HG03571 (cell line): ENCODE measurements around the gene PRKCE.

Experiments
- ATAC-seq: cut with Tn5 transposase; IDR thresholded peaks from one replicate; pipeline ENCODE4 v1.9.1; 2021; ENCODE audit not compliant: unreplicated experiment

The PRKCE gene

GRCh38 chr2:45830322-45830721 is 178.8 kb downstream of the PRKCE start:
- no peak for ATAC-seq

GRCh38 chr2:45833301-45833967 is 182.0 kb downstream of the PRKCE start:
- peak; percentile 16 for ATAC-seq

- ATAC-seq = peak; percentile 61
Observed at GRCh38 chr2:45833968-45834344, 182.5 kb downstream of the PRKCE start.

- no peak for ATAC-seq
Observed at GRCh38 chr2:45834372-45834771, 182.9 kb downstream of the PRKCE start.

- ATAC-seq = no peak
Observed at GRCh38 chr2:45834858-45835257, 183.4 kb downstream of the PRKCE start.

- ATAC-seq = no peak
Observed at GRCh38 chr2:45836316-45836715, 184.8 kb downstream of the PRKCE start.

- no peak for ATAC-seq
Observed at GRCh38 chr2:45836740-45837139, 185.3 kb downstream of the PRKCE start.

- ATAC-seq = no peak
Observed at GRCh38 chr2:45837812-45838341, 186.4 kb downstream of the PRKCE start.

- no peak for ATAC-seq
Observed at GRCh38 chr2:45839508-45840251, 188.2 kb downstream of the PRKCE start.

GRCh38 chr2:45840481-45840880 is 189.0 kb downstream of the PRKCE start:
- no peak for ATAC-seq

GRCh38 chr2:45841752-45842407 is 190.4 kb downstream of the PRKCE start:
- ATAC-seq = no peak

- peak; percentile 68 for ATAC-seq
Observed at GRCh38 chr2:45843136-45843535, 191.7 kb downstream of the PRKCE start.

- ATAC-seq = no peak
Observed at GRCh38 chr2:45844796-45845457, 193.5 kb downstream of the PRKCE start.

- ATAC-seq = no peak
Observed at GRCh38 chr2:45845566-45845965, 194.1 kb downstream of the PRKCE start.

- no peak for ATAC-seq
Observed at GRCh38 chr2:45849491-45850283, 198.2 kb downstream of the PRKCE start.

GRCh38 chr2:45850558-45850957 is 199.1 kb downstream of the PRKCE start:
- ATAC-seq = no peak

GRCh38 chr2:45851111-45851510 is 199.6 kb downstream of the PRKCE start:
- ATAC-seq = no peak

GRCh38 chr2:45851576-45852304 is 200.3 kb downstream of the PRKCE start:
- no peak for ATAC-seq

- ATAC-seq = no peak
Observed at GRCh38 chr2:45852450-45853150, 201.1 kb downstream of the PRKCE start.
